HEK293T (cell line): ENCODE data around the gene HPSE2.

Experiments used
- ARNT ChIP-seq: fragments of 450-650 bp; IDR thresholded peaks from 2 replicates; pipeline ENCODE4 v1.6.1; 2017; ENCODE audit warnings: mild to moderate bottlenecking
- BHLHE40 ChIP-seq: fragments of 450-650 bp; IDR thresholded peaks from 2 replicates; pipeline ENCODE4 v1.6.1; 2016; ENCODE audit warnings: mild to moderate bottlenecking, moderate library complexity, borderline replicate concordance
- CTBP1 ChIP-seq: fragments of 450-650 bp; IDR thresholded peaks from 2 replicates; pipeline ENCODE4 v1.6.1; 2016; ENCODE audit warnings: borderline replicate concordance
- ELF4 ChIP-seq: fragments of 450-650 bp; IDR thresholded peaks from 2 replicates; pipeline ENCODE4 v1.6.1; 2017; ENCODE audit warnings: antibody characterized with exemption
- FOXA1 ChIP-seq: fragments of 450-650 bp; IDR thresholded peaks from 2 replicates; pipeline ENCODE4 v1.6.1; 2016; ENCODE audit warnings: mild to moderate bottlenecking
- FOXK2 ChIP-seq: fragments of 450-650 bp; IDR thresholded peaks from 2 replicates; pipeline ENCODE4 v1.6.1; 2016; ENCODE audit warnings: mild to moderate bottlenecking
- FOXM1 ChIP-seq: fragments of 450-650 bp; IDR thresholded peaks from 2 replicates; pipeline ENCODE4 v1.6.1; 2017; ENCODE audit warnings: mild to moderate bottlenecking, borderline replicate concordance
- HDGF ChIP-seq: fragments of 450-650 bp; IDR thresholded peaks from 2 replicates; pipeline ENCODE4 v1.6.1; 2017; ENCODE audit warnings: antibody characterized with exemption, borderline replicate concordance
- LEF1 ChIP-seq: fragments of 450-650 bp; IDR thresholded peaks from 2 replicates; pipeline ENCODE4 v1.6.1; 2017; ENCODE audit warnings: mild to moderate bottlenecking, borderline replicate concordance
- NFRKB ChIP-seq: fragments of 450-650 bp; IDR thresholded peaks from 2 replicates; pipeline ENCODE4 v1.6.1; 2016; ENCODE audit warnings: mild to moderate bottlenecking, moderate library complexity
- PKNOX1 ChIP-seq: fragments of 450-650 bp; IDR thresholded peaks from 2 replicates; pipeline ENCODE4 v1.6.1; 2016
- SP1 ChIP-seq: fragments of 450-650 bp; IDR thresholded peaks from 2 replicates; pipeline ENCODE4 v1.6.1; 2017
- SUZ12 ChIP-seq: fragments of 450-650 bp; IDR thresholded peaks from 2 replicates; pipeline ENCODE4 v1.6.1; 2016; ENCODE audit warnings: mild to moderate bottlenecking
- ZNF384 ChIP-seq: fragments of 450-650 bp; IDR thresholded peaks from 2 replicates; pipeline ENCODE4 v1.6.1; 2016

- TF ChIP-seq ELF4, result no peak
- no peak for TF ChIP-seq SP1
- TF ChIP-seq ARNT, result no peak
- no peak for TF ChIP-seq PKNOX1
- no peak for TF ChIP-seq CTBP1
- no peak for TF ChIP-seq ZNF384
- no peak for TF ChIP-seq SUZ12
- no peak for TF ChIP-seq NFRKB
- TF ChIP-seq FOXA1, result no peak
- TF ChIP-seq FOXM1, result no peak
- TF ChIP-seq FOXK2, result no peak
- TF ChIP-seq HDGF, result no peak
- no peak for TF ChIP-seq BHLHE40
- TF ChIP-seq LEF1, result no peak
Observed at GRCh38 chr10:98684019-98684899, 551.4 kb downstream of the HPSE2 start.
